ENCODE results near the gene SMIM11. TPM values are rescaled to one million over a fixed set of nuclear protein-coding genes. Genes with fewer than 3 reads are reported as not detected.

The SMIM11 gene
- polyA plus RNA-seq, 1 experiment = 15.1 TPM

- POLR2A ChIA-PET = no interaction called here
- no peak overlapping the region for H3K4me3 ChIP-seq (ENCODE audit: low read depth, low read length)
- DNase-seq (ENCODE audit: low read depth, low spot score) = no peak
- CTCF ChIA-PET = interaction anchor here (1.4 to 6.0 kb wide), 3 partner anchors 10 to 429 kb away, joined by 3 to 102 read pairs (median 7); no protein-coding TSS in a partner anchor
- H3K9me3 ChIP-seq (ENCODE audit: control insufficient read depth, insufficient read depth, low read length) = peaks cover 6% of the 10 kb centered on the region; the same call in 1 of the 2 replicates
- no peak for TF ChIP-seq CTCF (IDR thresholded peaks at IDR 0.05; ENCODE audit: low read depth, low read length)
- peaks cover 18% of the 10 kb centered on the region for H3K27me3 ChIP-seq (ENCODE audit: control insufficient read depth, insufficient read depth, low read length)
- H3K27ac ChIP-seq (ENCODE audit: low read depth, low read length) = no peak overlapping the region
Observed at GRCh38 chr21:34352556-34352955, 22.8 kb upstream of the SMIM11 start.

- peaks cover 18% of the 10 kb centered on the region for H3K27me3 ChIP-seq (ENCODE audit: control insufficient read depth, insufficient read depth, low read length)
- ChIA-PET CTCF (interaction anchor here (0.7 to 6.0 kb wide), 3 partner anchors 9 to 430 kb away, joined by 3 to 102 read pairs (median 4); no protein-coding TSS in a partner anchor), POLR2A (no interaction called here)
- H3K27ac ChIP-seq (ENCODE audit: low read depth, low read length) = no peak overlapping the region
- no peak overlapping the region for H3K4me3 ChIP-seq (ENCODE audit: low read depth, low read length)
- H3K9me3 ChIP-seq (ENCODE audit: control insufficient read depth, insufficient read depth, low read length) = peaks cover 3% of the 10 kb centered on the region; the same call in 1 of the 2 replicates
- TF ChIP-seq CTCF (IDR thresholded peaks at IDR 0.05; ENCODE audit: low read depth, low read length) = no peak
- no peak for DNase-seq (ENCODE audit: low read depth, low spot score)
Observed at GRCh38 chr21:34353182-34353581, 22.1 kb upstream of the SMIM11 start.

GRCh38 chr21:34354836-34355235 lies 20.5 kb upstream of the SMIM11 start:
- ChIA-PET POLR2A (interaction anchor here (0.6 to 0.7 kb wide), 2 partner anchors 225 to 421 kb away, joined by 3 to 7 read pairs; no protein-coding TSS in a partner anchor), CTCF (interaction anchor here (0.6 to 6.0 kb wide), 4 partner anchors 11 to 431 kb away, joined by 3 to 102 read pairs (median 4); no protein-coding TSS in a partner anchor)
- Histone ChIP-seq H3K4me3 (ENCODE audit: low read depth, low read length) (no peak overlapping the region), H3K27ac (ENCODE audit: low read depth, low read length) (no peak overlapping the region), H3K27me3 (ENCODE audit: control insufficient read depth, insufficient read depth, low read length) (peaks cover 21% of the 10 kb centered on the region), H3K9me3 (ENCODE audit: control insufficient read depth, insufficient read depth, low read length) (peaks cover 3% of the 10 kb centered on the region; the same call in 1 of the 2 replicates)
- DNase-seq (ENCODE audit: low read depth, low spot score) = no peak
- TF ChIP-seq CTCF (IDR thresholded peaks at IDR 0.05; ENCODE audit: low read depth, low read length) = no peak

GRCh38 chr21:34355570-34355969 lies 19.7 kb upstream of the SMIM11 start:
- Histone ChIP-seq H3K27ac (ENCODE audit: low read depth, low read length) (no peak overlapping the region), H3K27me3 (ENCODE audit: control insufficient read depth, insufficient read depth, low read length) (peaks cover 21% of the 10 kb centered on the region), H3K4me3 (ENCODE audit: low read depth, low read length) (no peak overlapping the region), H3K9me3 (ENCODE audit: control insufficient read depth, insufficient read depth, low read length) (peaks cover 3% of the 10 kb centered on the region; the same call in 1 of the 2 replicates)
- CTCF ChIA-PET = interaction anchor here (0.6 to 6.0 kb wide), 3 partner anchors 316 to 432 kb away, joined by 3 to 102 read pairs (median 4); no protein-coding TSS in a partner anchor
- POLR2A ChIA-PET = interaction anchor here (0.7 kb wide), 1 partner anchor 422 kb away, joined by 7 read pairs; no protein-coding TSS in a partner anchor
- DNase-seq (ENCODE audit: low read depth, low spot score) = no peak
- no peak for TF ChIP-seq CTCF (IDR thresholded peaks at IDR 0.05; ENCODE audit: low read depth, low read length)

GRCh38 chr21:34357889-34358288 lies 17.4 kb upstream of the SMIM11 start:
- no peaks in the 10 kb centered on the region for H3K9me3 ChIP-seq (ENCODE audit: control insufficient read depth, insufficient read depth, low read length)
- ChIA-PET CTCF (interaction anchor here (1.4 to 1.6 kb wide), 2 partner anchors 9 to 10 kb away, joined by 5 to 7 read pairs; no protein-coding TSS in a partner anchor), POLR2A (no interaction called here)
- peaks cover 16% of the 10 kb centered on the region for H3K27me3 ChIP-seq (ENCODE audit: control insufficient read depth, insufficient read depth, low read length)
- H3K4me3 ChIP-seq (ENCODE audit: low read depth, low read length) = no peak overlapping the region
- no peak for TF ChIP-seq CTCF (IDR thresholded peaks at IDR 0.05; ENCODE audit: low read depth, low read length)
- H3K27ac ChIP-seq (ENCODE audit: low read depth, low read length) = no peak overlapping the region
- no peak for DNase-seq (ENCODE audit: low read depth, low spot score)

Measured in AG04450 (cell line).